GM23338 (cell line): ENCODE results near the gene RBMXL2. TPM values are rescaled to one million over a fixed set of nuclear protein-coding genes. Genes with fewer than 3 reads are reported as not detected.

Experiments used
- ATAC-seq: fragments of 200-7000 bp; cut with Tn5 transposase; 3 replicates; pipeline ENCODE4 v1.9.1; 2020
- DNase-seq: peaks from one replicate; pipeline ENCODE4 v3.0.0-alpha.2; 2015; ENCODE audit warnings: low spot score
- H2AFZ ChIP-seq: fragments of 200-600 bp; sonication (generic); 2 replicates; pipeline ENCODE4 v1.8.0; 2016; ENCODE audit warnings: antibody characterized with exemption, mild to moderate bottlenecking, moderate library complexity
- H3F3A ChIP-seq: fragments of 200-600 bp; sonication (generic); replicated peaks from 2 replicates; pipeline ENCODE4 v1.8.0; 2017; ENCODE audit warnings: antibody characterized with exemption, mixed run types, low read depth
- H3K27ac ChIP-seq: fragments of 200-600 bp; sonication (generic); 2 replicates; pipeline ENCODE4 v1.6.1; 2016; ENCODE audit warnings: low read depth
- H3K27me3 ChIP-seq: fragments of 200-600 bp; sonication (generic); 2 replicates; pipeline ENCODE4 v1.8.0; 2016; ENCODE audit warnings: mild to moderate bottlenecking, mixed run types, moderate library complexity; ENCODE audit not compliant: insufficient read depth
- H3K36me3 ChIP-seq: fragments of 200-600 bp; sonication (generic); 2 replicates; pipeline ENCODE4 v1.8.0; 2016; ENCODE audit warnings: mild to moderate bottlenecking; ENCODE audit not compliant: insufficient read depth
- H3K4me1 ChIP-seq: fragments of 200-600 bp; sonication (generic); 2 replicates; pipeline ENCODE4 v1.8.0; 2016; ENCODE audit warnings: mild to moderate bottlenecking, moderate library complexity; ENCODE audit not compliant: insufficient read depth
- H3K4me2 ChIP-seq: fragments of 200-600 bp; sonication (generic); 2 replicates; pipeline ENCODE4 v1.7.1; 2017; ENCODE audit warnings: mixed run types
- H3K4me3 ChIP-seq: fragments of 200-600 bp; sonication (generic); 2 replicates; pipeline ENCODE4 v1.6.1; 2016; ENCODE audit warnings: mixed run types
- H3K79me2 ChIP-seq: fragments of 200-600 bp; sonication (generic); replicated peaks from 2 replicates; pipeline ENCODE4 v1.8.0; 2017; ENCODE audit warnings: mild to moderate bottlenecking; ENCODE audit not compliant: insufficient read depth
- H3K9me2 ChIP-seq: fragments of 200-600 bp; sonication (generic); 2 replicates; pipeline ENCODE4 v1.8.0; 2017; ENCODE audit not compliant: insufficient read depth
- H4K20me1 ChIP-seq: fragments of 200-600 bp; sonication (generic); replicated peaks from 2 replicates; pipeline ENCODE4 v1.8.0; 2017; ENCODE audit warnings: mild to moderate bottlenecking; ENCODE audit not compliant: insufficient read depth
- H3K27ac Mint-ChIP-seq: 2 replicates; pipeline ENCODE4 v1.8.0; 2020; ENCODE audit warnings: inconsistent platforms, mild to moderate bottlenecking, moderate library complexity, mixed read lengths
- H3K27me3 Mint-ChIP-seq: 3 replicates; pipeline ENCODE4 v1.8.0; 2022; ENCODE audit warnings: low read depth, mild to moderate bottlenecking, moderate library complexity, mixed read lengths, inconsistent platforms; ENCODE audit not compliant: insufficient read depth, poor library complexity
- H3K36me3 Mint-ChIP-seq: 3 replicates; pipeline ENCODE4 v1.8.0; 2021; ENCODE audit warnings: low read depth, mild to moderate bottlenecking, inconsistent platforms, moderate library complexity, mixed read lengths
- H3K4me1 Mint-ChIP-seq: 3 replicates; pipeline ENCODE4 v1.8.0; 2020; ENCODE audit warnings: mild to moderate bottlenecking, inconsistent platforms, mixed read lengths
- H3K4me3 Mint-ChIP-seq: 3 replicates; pipeline ENCODE4 v1.8.0; 2021; ENCODE audit warnings: moderate library complexity, mild to moderate bottlenecking, inconsistent platforms, mixed read lengths
- H3K9me3 Mint-ChIP-seq: 3 replicates; pipeline ENCODE4 v1.8.0; 2020; ENCODE audit warnings: moderate library complexity, mild to moderate bottlenecking, inconsistent platforms, mixed read lengths
- CREB1 ChIP-seq: fragments of 250-450 bp; sonication (Bioruptor Pico); IDR thresholded peaks from 2 replicates; pipeline ENCODE4 v1.5.0; 2020; ENCODE audit warnings: low read depth, mild to moderate bottlenecking, moderate library complexity
- EZH2 ChIP-seq: fragments of 200-600 bp; sonication (generic); IDR thresholded peaks from one replicate; pipeline ENCODE4 v1.8.0; 2017; ENCODE audit warnings: antibody characterized with exemption, mild to moderate bottlenecking, low read depth; ENCODE audit not compliant: unreplicated experiment
- EZH2phosphoT487 ChIP-seq: fragments of 200-600 bp; sonication (generic); IDR thresholded peaks from one replicate; pipeline ENCODE4 v1.8.1; 2018; ENCODE audit warnings: antibody characterized with exemption; ENCODE audit not compliant: unreplicated experiment
- JUNB ChIP-seq: IDR thresholded peaks from one replicate; pipeline ENCODE4 v1.6.1; 2016; ENCODE audit warnings: antibody characterized with exemption; ENCODE audit not compliant: unreplicated experiment
- POLR2AphosphoS5 ChIP-seq: IDR thresholded peaks from 2 replicates; pipeline ENCODE4 v1.6.1; 2016; ENCODE audit warnings: antibody characterized with exemption, low read depth
- ZNF331 ChIP-seq: fragments of 250-450 bp; sonication (Bioruptor Pico); IDR thresholded peaks from 2 replicates; pipeline ENCODE4 v1.5.0; 2020; ENCODE audit warnings: low read depth, mild to moderate bottlenecking, moderate library complexity
- polyA plus RNA-seq: library from polyadenylated mRNA; unstranded; fragments of >200 nt; fragmentation: Nextera tagmentation; extraction: Ambion mirVana; gene quantifications from 2 replicates; pipeline ENCODE4 v1.2.1, GENCODE V29; 2016
- total RNA-seq: library from RNA; depleted of rRNA; stranded (reverse); fragments of >200 nt; shearing (Covaris generic); gene quantifications from 2 replicates; pipeline ENCODE4 v1.2.3, GENCODE V29; 2014
- TF ChIP-seq, protein P1 (sequence below), 2 experiments: fragments of 200-600 bp in 1 of 2; sonication (generic) in 1 of 2; conservative IDR thresholded peaks; 2 replicates each; pipeline versions ENCODE4 v1.5.1 to v1.6.1; 2016 to 2017; ENCODE audit warnings: antibody characterized with exemption in 2 of 2, low read depth in 2 of 2, mild to moderate bottlenecking in 2 of 2, moderate library complexity in 1 of 2
- TF ChIP-seq, protein P2 (sequence below): fragments of 250-450 bp; sonication (Bioruptor Pico); IDR thresholded peaks from 2 replicates; pipeline ENCODE4 v1.5.0; 2020; ENCODE audit warnings: mild to moderate bottlenecking, moderate library complexity
- TF ChIP-seq, protein P3 (sequence below): IDR thresholded peaks from one replicate; pipeline ENCODE4 v1.6.1; 2018; ENCODE audit warnings: antibody characterized with exemption; ENCODE audit not compliant: unreplicated experiment
- TF ChIP-seq, protein P4 (sequence below): IDR thresholded peaks from 2 replicates; pipeline ENCODE4 v1.6.1; 2016; ENCODE audit warnings: antibody characterized with exemption

The RBMXL2 gene
- total and polyA plus RNA-seq, 2 experiments from 2014 or later = 0.17 TPM; not detected in 1

DNA sequence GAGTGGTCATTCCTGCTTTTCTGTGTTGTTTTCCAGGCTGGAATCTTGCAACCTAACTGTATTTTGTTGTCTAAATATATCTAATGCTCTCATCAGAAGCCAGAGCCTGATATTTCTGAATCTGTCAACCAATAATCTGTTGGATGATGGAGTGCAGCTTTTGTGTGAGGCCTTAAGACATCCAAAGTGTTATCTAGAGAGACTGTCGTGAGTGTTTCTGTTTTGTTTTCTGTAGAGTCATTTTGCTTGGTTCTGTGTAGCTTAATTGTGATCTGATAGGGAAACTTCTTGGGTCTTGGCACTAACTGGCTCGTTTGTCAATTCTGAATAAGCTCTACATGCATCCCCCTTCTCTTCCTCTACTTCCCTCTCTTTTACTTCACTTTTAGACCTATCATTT lies 31.2 kb upstream of the RBMXL2 start (continued):
- TF ChIP-seq, protein P1, sequence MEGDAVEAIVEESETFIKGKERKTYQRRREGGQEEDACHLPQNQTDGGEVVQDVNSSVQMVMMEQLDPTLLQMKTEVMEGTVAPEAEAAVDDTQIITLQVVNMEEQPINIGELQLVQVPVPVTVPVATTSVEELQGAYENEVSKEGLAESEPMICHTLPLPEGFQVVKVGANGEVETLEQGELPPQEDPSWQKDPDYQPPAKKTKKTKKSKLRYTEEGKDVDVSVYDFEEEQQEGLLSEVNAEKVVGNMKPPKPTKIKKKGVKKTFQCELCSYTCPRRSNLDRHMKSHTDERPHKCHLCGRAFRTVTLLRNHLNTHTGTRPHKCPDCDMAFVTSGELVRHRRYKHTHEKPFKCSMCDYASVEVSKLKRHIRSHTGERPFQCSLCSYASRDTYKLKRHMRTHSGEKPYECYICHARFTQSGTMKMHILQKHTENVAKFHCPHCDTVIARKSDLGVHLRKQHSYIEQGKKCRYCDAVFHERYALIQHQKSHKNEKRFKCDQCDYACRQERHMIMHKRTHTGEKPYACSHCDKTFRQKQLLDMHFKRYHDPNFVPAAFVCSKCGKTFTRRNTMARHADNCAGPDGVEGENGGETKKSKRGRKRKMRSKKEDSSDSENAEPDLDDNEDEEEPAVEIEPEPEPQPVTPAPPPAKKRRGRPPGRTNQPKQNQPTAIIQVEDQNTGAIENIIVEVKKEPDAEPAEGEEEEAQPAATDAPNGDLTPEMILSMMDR (conservative IDR thresholded peaks at IDR 0.05; ENCODE audit: low read depth in 2 of 2) = no peak
- TF ChIP-seq CREB1 = no peak

GRCh38 chr11:7060868-7061267 lies 27.9 kb upstream of the RBMXL2 start:
- Mint-ChIP-seq H3K4me3 (no peak overlapping the region), H3K4me1 (peaks cover 7% of the 10 kb centered on the region; the same call in 2 of the 3 replicates), H3K9me3 (no peaks in the 10 kb centered on the region), H3K36me3 (no peaks in the 10 kb centered on the region), H3K27ac (no peak overlapping the region), H3K27me3 (no peaks in the 10 kb centered on the region)
- no peak for ATAC-seq
- no peak for DNase-seq
- H3K79me2 ChIP-seq = no peaks in the 10 kb centered on the region
- no peaks in the 10 kb centered on the region for H4K20me1 ChIP-seq
- H3F3A ChIP-seq = no peaks in the 10 kb centered on the region
- H3K36me3 ChIP-seq = no peaks in the 10 kb centered on the region
- peaks cover 5% of the 10 kb centered on the region; the same call in 1 of the 2 replicates for H3K4me1 ChIP-seq
- no peak overlapping the region for H3K4me3 ChIP-seq
- H2AFZ ChIP-seq = no peak overlapping the region
- H3K4me2 ChIP-seq = no peak overlapping the region
- no peak overlapping the region for H3K27ac ChIP-seq
- H3K9me2 ChIP-seq = no peaks in the 10 kb centered on the region
- no peaks in the 10 kb centered on the region for H3K27me3 ChIP-seq
- TF ChIP-seq CREB1 (no peak), JUNB (no peak), EZH2phosphoT487 (no peak), ZNF331 (no peak), EZH2 (no peak), POLR2AphosphoS5 (no peak)
- TF ChIP-seq, protein P2, sequence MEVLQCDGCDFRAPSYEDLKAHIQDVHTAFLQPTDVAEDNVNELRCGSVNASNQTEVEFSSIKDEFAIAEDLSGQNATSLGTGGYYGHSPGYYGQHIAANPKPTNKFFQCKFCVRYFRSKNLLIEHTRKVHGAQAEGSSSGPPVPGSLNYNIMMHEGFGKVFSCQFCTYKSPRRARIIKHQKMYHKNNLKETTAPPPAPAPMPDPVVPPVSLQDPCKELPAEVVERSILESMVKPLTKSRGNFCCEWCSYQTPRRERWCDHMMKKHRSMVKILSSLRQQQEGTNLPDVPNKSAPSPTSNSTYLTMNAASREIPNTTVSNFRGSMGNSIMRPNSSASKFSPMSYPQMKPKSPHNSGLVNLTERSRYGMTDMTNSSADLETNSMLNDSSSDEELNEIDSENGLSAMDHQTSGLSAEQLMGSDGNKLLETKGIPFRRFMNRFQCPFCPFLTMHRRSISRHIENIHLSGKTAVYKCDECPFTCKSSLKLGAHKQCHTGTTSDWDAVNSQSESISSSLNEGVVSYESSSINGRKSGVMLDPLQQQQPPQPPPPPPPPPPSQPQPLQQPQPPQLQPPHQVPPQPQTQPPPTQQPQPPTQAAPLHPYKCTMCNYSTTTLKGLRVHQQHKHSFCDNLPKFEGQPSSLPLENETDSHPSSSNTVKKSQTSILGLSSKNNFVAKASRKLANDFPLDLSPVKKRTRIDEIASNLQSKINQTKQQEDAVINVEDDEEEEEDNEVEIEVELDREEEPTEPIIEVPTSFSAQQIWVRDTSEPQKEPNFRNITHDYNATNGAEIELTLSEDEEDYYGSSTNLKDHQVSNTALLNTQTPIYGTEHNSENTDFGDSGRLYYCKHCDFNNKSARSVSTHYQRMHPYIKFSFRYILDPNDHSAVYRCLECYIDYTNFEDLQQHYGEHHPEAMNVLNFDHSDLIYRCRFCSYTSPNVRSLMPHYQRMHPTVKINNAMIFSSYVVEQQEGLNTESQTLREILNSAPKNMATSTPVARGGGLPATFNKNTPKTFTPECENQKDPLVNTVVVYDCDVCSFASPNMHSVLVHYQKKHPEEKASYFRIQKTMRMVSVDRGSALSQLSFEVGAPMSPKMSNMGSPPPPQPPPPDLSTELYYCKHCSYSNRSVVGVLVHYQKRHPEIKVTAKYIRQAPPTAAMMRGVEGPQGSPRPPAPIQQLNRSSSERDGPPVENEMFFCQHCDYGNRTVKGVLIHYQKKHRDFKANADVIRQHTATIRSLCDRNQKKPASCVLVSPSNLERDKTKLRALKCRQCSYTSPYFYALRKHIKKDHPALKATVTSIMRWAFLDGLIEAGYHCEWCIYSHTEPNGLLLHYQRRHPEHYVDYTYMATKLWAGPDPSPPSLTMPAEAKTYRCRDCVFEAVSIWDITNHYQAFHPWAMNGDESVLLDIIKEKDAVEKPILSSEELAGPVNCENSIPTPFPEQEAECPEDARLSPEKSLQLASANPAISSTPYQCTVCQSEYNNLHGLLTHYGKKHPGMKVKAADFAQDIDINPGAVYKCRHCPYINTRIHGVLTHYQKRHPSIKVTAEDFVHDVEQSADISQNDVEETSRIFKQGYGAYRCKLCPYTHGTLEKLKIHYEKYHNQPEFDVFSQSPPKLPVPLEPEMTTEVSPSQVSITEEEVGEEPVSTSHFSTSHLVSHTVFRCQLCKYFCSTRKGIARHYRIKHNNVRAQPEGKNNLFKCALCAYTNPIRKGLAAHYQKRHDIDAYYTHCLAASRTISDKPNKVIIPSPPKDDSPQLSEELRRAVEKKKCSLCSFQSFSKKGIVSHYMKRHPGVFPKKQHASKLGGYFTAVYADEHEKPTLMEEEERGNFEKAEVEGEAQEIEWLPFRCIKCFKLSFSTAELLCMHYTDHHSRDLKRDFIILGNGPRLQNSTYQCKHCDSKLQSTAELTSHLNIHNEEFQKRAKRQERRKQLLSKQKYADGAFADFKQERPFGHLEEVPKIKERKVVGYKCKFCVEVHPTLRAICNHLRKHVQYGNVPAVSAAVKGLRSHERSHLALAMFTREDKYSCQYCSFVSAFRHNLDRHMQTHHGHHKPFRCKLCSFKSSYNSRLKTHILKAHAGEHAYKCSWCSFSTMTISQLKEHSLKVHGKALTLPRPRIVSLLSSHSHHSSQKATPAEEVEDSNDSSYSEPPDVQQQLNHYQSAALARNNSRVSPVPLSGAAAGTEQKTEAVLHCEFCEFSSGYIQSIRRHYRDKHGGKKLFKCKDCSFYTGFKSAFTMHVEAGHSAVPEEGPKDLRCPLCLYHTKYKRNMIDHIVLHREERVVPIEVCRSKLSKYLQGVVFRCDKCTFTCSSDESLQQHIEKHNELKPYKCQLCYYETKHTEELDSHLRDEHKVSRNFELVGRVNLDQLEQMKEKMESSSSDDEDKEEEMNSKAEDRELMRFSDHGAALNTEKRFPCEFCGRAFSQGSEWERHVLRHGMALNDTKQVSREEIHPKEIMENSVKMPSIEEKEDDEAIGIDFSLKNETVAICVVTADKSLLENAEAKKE (CRISPR knock-in tag) = no peak
- TF ChIP-seq, protein P3, sequence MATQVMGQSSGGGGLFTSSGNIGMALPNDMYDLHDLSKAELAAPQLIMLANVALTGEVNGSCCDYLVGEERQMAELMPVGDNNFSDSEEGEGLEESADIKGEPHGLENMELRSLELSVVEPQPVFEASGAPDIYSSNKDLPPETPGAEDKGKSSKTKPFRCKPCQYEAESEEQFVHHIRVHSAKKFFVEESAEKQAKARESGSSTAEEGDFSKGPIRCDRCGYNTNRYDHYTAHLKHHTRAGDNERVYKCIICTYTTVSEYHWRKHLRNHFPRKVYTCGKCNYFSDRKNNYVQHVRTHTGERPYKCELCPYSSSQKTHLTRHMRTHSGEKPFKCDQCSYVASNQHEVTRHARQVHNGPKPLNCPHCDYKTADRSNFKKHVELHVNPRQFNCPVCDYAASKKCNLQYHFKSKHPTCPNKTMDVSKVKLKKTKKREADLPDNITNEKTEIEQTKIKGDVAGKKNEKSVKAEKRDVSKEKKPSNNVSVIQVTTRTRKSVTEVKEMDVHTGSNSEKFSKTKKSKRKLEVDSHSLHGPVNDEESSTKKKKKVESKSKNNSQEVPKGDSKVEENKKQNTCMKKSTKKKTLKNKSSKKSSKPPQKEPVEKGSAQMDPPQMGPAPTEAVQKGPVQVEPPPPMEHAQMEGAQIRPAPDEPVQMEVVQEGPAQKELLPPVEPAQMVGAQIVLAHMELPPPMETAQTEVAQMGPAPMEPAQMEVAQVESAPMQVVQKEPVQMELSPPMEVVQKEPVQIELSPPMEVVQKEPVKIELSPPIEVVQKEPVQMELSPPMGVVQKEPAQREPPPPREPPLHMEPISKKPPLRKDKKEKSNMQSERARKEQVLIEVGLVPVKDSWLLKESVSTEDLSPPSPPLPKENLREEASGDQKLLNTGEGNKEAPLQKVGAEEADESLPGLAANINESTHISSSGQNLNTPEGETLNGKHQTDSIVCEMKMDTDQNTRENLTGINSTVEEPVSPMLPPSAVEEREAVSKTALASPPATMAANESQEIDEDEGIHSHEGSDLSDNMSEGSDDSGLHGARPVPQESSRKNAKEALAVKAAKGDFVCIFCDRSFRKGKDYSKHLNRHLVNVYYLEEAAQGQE = no peak
- TF ChIP-seq, protein P1 (conservative IDR thresholded peaks at IDR 0.05; ENCODE audit: low read depth in 2 of 2) = no peak
- TF ChIP-seq, protein P4, sequence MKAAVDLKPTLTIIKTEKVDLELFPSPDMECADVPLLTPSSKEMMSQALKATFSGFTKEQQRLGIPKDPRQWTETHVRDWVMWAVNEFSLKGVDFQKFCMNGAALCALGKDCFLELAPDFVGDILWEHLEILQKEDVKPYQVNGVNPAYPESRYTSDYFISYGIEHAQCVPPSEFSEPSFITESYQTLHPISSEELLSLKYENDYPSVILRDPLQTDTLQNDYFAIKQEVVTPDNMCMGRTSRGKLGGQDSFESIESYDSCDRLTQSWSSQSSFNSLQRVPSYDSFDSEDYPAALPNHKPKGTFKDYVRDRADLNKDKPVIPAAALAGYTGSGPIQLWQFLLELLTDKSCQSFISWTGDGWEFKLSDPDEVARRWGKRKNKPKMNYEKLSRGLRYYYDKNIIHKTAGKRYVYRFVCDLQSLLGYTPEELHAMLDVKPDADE = no peak
